SK-N-SH (cell line): ENCODE results near the gene ALOXE3.

ENCODE experiments used
- CTCF ChIP-seq: fragments of 200-600 bp; sonication (generic); IDR thresholded peaks from 2 replicates; pipeline ENCODE4 v1.6.1; 2017; ENCODE audit warnings: antibody characterized with exemption, mild to moderate bottlenecking, moderate library complexity
- EP300 ChIP-seq, 2 experiments: IDR thresholded peaks; 2 replicates each; pipeline versions ENCODE4 v1.4.0 to v1.6.1; 2012; ENCODE audit warnings: borderline replicate concordance in 1 of 2, low read depth in 1 of 2, low read length in 1 of 2
- EZH2phosphoT487 ChIP-seq: fragments of 200-600 bp; sonication (generic); IDR thresholded peaks from 2 replicates; pipeline ENCODE4 v1.6.1; 2017; ENCODE audit warnings: low read depth, mixed run types, mild to moderate bottlenecking, antibody characterized with exemption, moderate library complexity, borderline replicate concordance
- GABPA ChIP-seq: IDR thresholded peaks from 2 replicates; pipeline ENCODE4 v1.4.0; 2012; ENCODE audit warnings: low read depth, mild to moderate bottlenecking
- GATA2 ChIP-seq: sonication (generic); formaldehyde crosslinking; IDR thresholded peaks from 2 replicates; pipeline ENCODE4 v1.5.0; 2020; ENCODE audit warnings: mild to moderate bottlenecking, missing genetic modification reagents
- MXI1 ChIP-seq: IDR thresholded peaks from 2 replicates; pipeline ENCODE4 v1.6.1; 2012; ENCODE audit warnings: mild to moderate bottlenecking, low read depth, low read length, improper control_type of control experiment
- POLR2AphosphoS5 ChIP-seq: IDR thresholded peaks from 2 replicates; pipeline ENCODE4 v1.6.1; 2012; ENCODE audit warnings: low read depth, low read length
- RFX5 ChIP-seq: IDR thresholded peaks from 2 replicates; pipeline ENCODE4 v1.6.1; 2012; ENCODE audit warnings: mild to moderate bottlenecking, improper control_type of control experiment, low read length
- SMC3 ChIP-seq: IDR thresholded peaks from 2 replicates; pipeline ENCODE4 v1.6.1; 2012; ENCODE audit warnings: low read depth, low read length, improper control_type of control experiment
- USF1 ChIP-seq: IDR thresholded peaks from 2 replicates; pipeline ENCODE4 v1.4.0; 2012; ENCODE audit warnings: low read depth, borderline replicate concordance
- USF2 ChIP-seq: fragments of 150-350 bp; IDR thresholded peaks from 2 replicates; pipeline ENCODE4 v1.6.1; 2017; ENCODE audit warnings: antibody characterized with exemption, low read length, low read depth, borderline replicate concordance
- YY1 ChIP-seq: IDR thresholded peaks from 2 replicates; pipeline ENCODE4 v1.4.0; 2012; ENCODE audit warnings: low read depth, mild to moderate bottlenecking
- ZBTB33 ChIP-seq: IDR thresholded peaks from 2 replicates; pipeline ENCODE4 v1.4.0; 2012; ENCODE audit warnings: low read depth, borderline replicate concordance

- TF ChIP-seq ZBTB33 (no peak), CTCF (no peak), EZH2phosphoT487 (no peak), MXI1 (no peak), GABPA (no peak), YY1 (no peak), SMC3 (no peak), GATA2 (CRISPR knock-in tag) (no peak), POLR2AphosphoS5 (no peak), USF1 (no peak), EP300 (IDR thresholded peaks at IDR 0.05; ENCODE audit: borderline replicate concordance in 1 of 2, low read depth in 1 of 2, low read length in 1 of 2) (no peak), USF2 (no peak), RFX5 (no peak)
These were observed 29.0 kb upstream of the ALOXE3 start for GRCh38 chr17:8147141-8147804.
